ENCODE results near the gene LGR6. TPM values are rescaled to one million over a fixed set of nuclear protein-coding genes. Genes with fewer than 3 reads are reported as not detected.

LGR6 gene
- total and polyA plus RNA-seq, 2 of the 8 experiments (the other 6 are each of a cell fraction or from before 2014, with no cell fraction given): 0.50 to 1.0 TPM

GRCh38 chr1:202214089-202214843 lies 20.7 kb downstream of the LGR6 start:
- H2BK15ac ChIP-seq (ENCODE audit: low read length): no peak overlapping the region; the same call in 1 of the 2 replicates
- peak overlapping the region; percentile 60 to 74 (median 62) for H3K4me3 ChIP-seq (ENCODE audit: extremely low read depth in 1 of 4, insufficient read depth in 2 of 4, low read depth in 3 of 4, low read length in 4 of 4)
- H3K9me3 ChIP-seq (ENCODE audit: insufficient read depth in 2 of 2, low read depth in 1 of 2, low read length in 1 of 2): no peaks in the 10 kb centered on the region
- H3K9ac ChIP-seq (replicated peaks in 1 of 4; ENCODE audit: extremely low read depth in 1 of 4, low read depth in 3 of 4, low read length in 3 of 4): peak overlapping the region in 2 of 4 experiments; percentile 3 to 27; a peak in 3 of 7 replicates
- H3K4ac ChIP-seq (replicated peaks; ENCODE audit: insufficient read length, low read depth, low read length): peak overlapping the region; percentile 33
- no peaks in the 10 kb centered on the region for H4K20me1 ChIP-seq (replicated peaks in 1 of 2; ENCODE audit: control insufficient read depth in 1 of 2, insufficient read depth in 2 of 2, low read length in 2 of 2)
- peak overlapping the region; percentile 15; the same call in 1 of the 2 replicates for H2BK5ac ChIP-seq (ENCODE audit: low read depth, low read length)
- H3K79me1 ChIP-seq (ENCODE audit: low read depth, low read length): no peaks in the 10 kb centered on the region
- peaks cover 0 to 3% (median 1%) of the 10 kb centered on the region in 4 experiments; a peak in 5 of 7 replicates for H3K4me1 ChIP-seq (replicated peaks in 1 of 4; ENCODE audit: control insufficient read depth in 3 of 4, insufficient read depth in 4 of 4, low read length in 3 of 4)
- H2BK12ac ChIP-seq (ENCODE audit: low read depth, low read length): 0 out of 2 replicates have a peak overlapping the region, but pooled peaks have one; percentile 35
- peak overlapping the region; percentile 93 for H4K8ac ChIP-seq (ENCODE audit: extremely low read depth, insufficient read depth, low read length)
- CTCF ChIA-PET (ENCODE audit: partially characterized antibody): interaction anchor here (0.8 to 14.5 kb wide), 26 partner anchors 8 to 1060 kb away, joined by 3 to 249 read pairs (median 6); no protein-coding TSS in a partner anchor
- H3K79me2 ChIP-seq (ENCODE audit: control insufficient read depth in 1 of 2, insufficient read depth in 2 of 2, low read length in 2 of 2): no peaks in the 10 kb centered on the region
- peak overlapping the region; percentile 48 for H2BK120ac ChIP-seq (replicated peaks; ENCODE audit: low read depth, low read length)
- no peak overlapping the region for H3K23ac ChIP-seq (ENCODE audit: insufficient read length)
- H4K5ac ChIP-seq (ENCODE audit: insufficient read length, low read depth, low read length): peak overlapping the region; percentile 46
- H3K23me2 ChIP-seq (ENCODE audit: low read depth, low read length): peaks cover 5% of the 10 kb centered on the region; the same call in 1 of the 2 replicates
- peak overlapping the region; percentile 10; the same call in 1 of the 2 replicates for H2BK20ac ChIP-seq (ENCODE audit: low read length)
- peak overlapping the region; percentile 52; the same call in 1 of the 2 replicates for H3K18ac ChIP-seq (ENCODE audit: extremely low read depth, low read length)
- no peaks in the 10 kb centered on the region for H3K36me3 ChIP-seq (ENCODE audit: control insufficient read depth in 2 of 4, insufficient read depth in 4 of 4, low read length in 3 of 4)
- peak overlapping the region; percentile 26 for H3K56ac ChIP-seq (replicated peaks; ENCODE audit: insufficient read length, low read depth, low read length)
- FAIRE-seq (no peak), DNase-seq (ENCODE audit: low read depth in 1 of 2, low spot score in 2 of 2) (peak in 1 of 2 experiments; percentile 74)
- H2AFZ ChIP-seq (ENCODE audit: low read length): peak overlapping the region; percentile 24; the same call in 1 of the 2 replicates
- no peak overlapping the region for H3K14ac ChIP-seq (ENCODE audit: insufficient read length)
- POLR2A ChIA-PET (ENCODE audit: partially characterized antibody): interaction anchor here (0.7 to 1.7 kb wide), 9 partner anchors 9 to 111 kb away, joined by 3 to 6 read pairs (median 3); no protein-coding TSS in a partner anchor
- peaks cover 2 to 10% (median 8%) of the 10 kb centered on the region in 4 experiments; a peak in 6 of 7 replicates for H3K27me3 ChIP-seq (replicated peaks in 1 of 4; ENCODE audit: control insufficient read depth in 3 of 4, extremely low read depth in 1 of 4, insufficient read depth in 3 of 4, low read length in 3 of 4)
- H4K91ac ChIP-seq (replicated peaks; ENCODE audit: insufficient read length, low read length): peak overlapping the region; percentile 39
- H3K4me2 ChIP-seq (ENCODE audit: insufficient read depth in 1 of 2, low read depth in 2 of 2, low read length in 2 of 2): peak overlapping the region; percentile 74 to 80
- H3K27ac ChIP-seq (ENCODE audit: low read depth, low read length): no peak overlapping the region
- H2AK5ac ChIP-seq (ENCODE audit: low read depth, low read length): no peak overlapping the region
- WGBS, 2 experiments (ENCODE audit: extremely low coverage in 1 of 2, insufficient coverage in 1 of 2, insufficient read length in 1 of 2, insufficient replicate concordance in 2 of 2, low coverage in 1 of 2, low lambda C conversion rate in 2 of 2, missing lambda C conversion rate in 1 of 2): 6% methylated on average over 45 of the region's 56 CpGs; no CpG with 5 or more reads in 1 of the 2 experiments
- TF ChIP-seq CEBPB (IDR thresholded peaks at IDR 0.05; ENCODE audit: low read depth, low read length) (no peak), SIRT6 (IDR thresholded peaks at IDR 0.05; ENCODE audit: low read length) (no peak), SP1 (IDR thresholded peaks at IDR 0.05; ENCODE audit: low read depth, low read length) (no peak), SIX5 (IDR thresholded peaks at IDR 0.05; ENCODE audit: low read depth, low read length) (no peak), RFX5 (IDR thresholded peaks at IDR 0.05; ENCODE audit: borderline replicate concordance, low read depth, low read length) (no peak), TAF1 (IDR thresholded peaks at IDR 0.05; ENCODE audit: low read depth, low read length) (no peak), SAP30 (IDR thresholded peaks at IDR 0.05; ENCODE audit: insufficient read depth, insufficient replicate concordance, low read length) (no peak), JUND (IDR thresholded peaks at IDR 0.05; ENCODE audit: low read length) (no peak), SP4 (IDR thresholded peaks at IDR 0.05; ENCODE audit: low read length) (no peak), PHF8 (conservative IDR thresholded peaks at IDR 0.05; ENCODE audit: low read depth, low read length) (peak; percentile 24; the same call in 1 of the 2 replicates)
- TF ChIP-seq, protein P1, sequence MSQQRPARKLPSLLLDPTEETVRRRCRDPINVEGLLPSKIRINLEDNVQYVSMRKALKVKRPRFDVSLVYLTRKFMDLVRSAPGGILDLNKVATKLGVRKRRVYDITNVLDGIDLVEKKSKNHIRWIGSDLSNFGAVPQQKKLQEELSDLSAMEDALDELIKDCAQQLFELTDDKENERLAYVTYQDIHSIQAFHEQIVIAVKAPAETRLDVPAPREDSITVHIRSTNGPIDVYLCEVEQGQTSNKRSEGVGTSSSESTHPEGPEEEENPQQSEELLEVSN (IDR thresholded peaks at IDR 0.05): no peak
